Panc1 (cell line): ENCODE data around the gene SRSF9. TPM values are rescaled to one million over a fixed set of nuclear protein-coding genes. Genes with fewer than 3 reads are reported as not detected.
A peak's percentile ranks its signal among the peaks of the same experiment; 100 is the strongest.

ENCODE experiments used
- ATAC-seq: fragments of 200-7000 bp; cut with Tn5 transposase; 2 replicates; pipeline ENCODE4 v1.9.1; 2020; ENCODE audit warnings: mild to moderate bottlenecking, moderate library complexity
- BruUV-seq: library from RNA; stranded (reverse); fragments of 400-500 nt; replicated peaks from 2 replicates; lab custom pipeline; 2021; lab: Mats Ljungman, UMichigan
- CTCF ChIA-PET: fragments of 300-600 bp; sonication (Branson Sonifier 250); formaldehyde crosslinking; loops from one replicate; lab custom pipeline; 2022; ENCODE audit warnings: antibody characterized with exemption; lab: Charles Lee
- POLR2A ChIA-PET: fragments of 300-600 bp; sonication (Branson Sonifier 250); formaldehyde crosslinking; loops from one replicate; lab custom pipeline; 2022; ENCODE audit warnings: antibody characterized with exemption; lab: Charles Lee
- DNase-seq: peaks from one replicate; pipeline ENCODE4 v3.0.0-alpha.2; 2010; ENCODE audit warnings: low read depth, low spot score
- H3K27ac ChIP-seq: 2 replicates; pipeline ENCODE4 v1.5.1; 2011; ENCODE audit warnings: mild to moderate bottlenecking, low read length, inconsistent platforms
- H3K27me3 ChIP-seq: fragments of 200-500 bp; sonication (Bioruptor generic); 2 replicates; pipeline ENCODE4 v1.6.0; 2014; ENCODE audit warnings: low read length, inconsistent platforms; ENCODE audit not compliant: control insufficient read depth, insufficient read depth
- H3K36me3 ChIP-seq: fragments of 200-500 bp; sonication (Bioruptor generic); 2 replicates; pipeline ENCODE4 v1.5.1; 2014; ENCODE audit warnings: inconsistent platforms, mild to moderate bottlenecking, low read length, moderate library complexity; ENCODE audit not compliant: control insufficient read depth, insufficient read depth
- H3K4me1 ChIP-seq: 2 replicates; pipeline ENCODE4 v1.5.1; 2011; ENCODE audit warnings: inconsistent platforms, mild to moderate bottlenecking, low read length, moderate library complexity; ENCODE audit not compliant: control insufficient read depth, insufficient read depth
- H3K4me3 ChIP-seq, 2 experiments: 2 replicates each; pipeline ENCODE4 v1.5.1; 2011 to 2012; ENCODE audit warnings: low read depth in 2 of 2, low read length in 2 of 2, mild to moderate bottlenecking in 2 of 2, inconsistent platforms in 1 of 2, moderate library complexity in 1 of 2
- H3K9me3 ChIP-seq: fragments of 200-500 bp; sonication (Bioruptor generic); 2 replicates; pipeline ENCODE4 v1.5.1; 2014; ENCODE audit warnings: low read depth, mild to moderate bottlenecking, inconsistent platforms, low read length, moderate library complexity; ENCODE audit not compliant: control insufficient read depth, insufficient read depth
- CTCF ChIP-seq: fragments of 450-650 bp; IDR thresholded peaks from 2 replicates; pipeline ENCODE4 v1.5.1; 2017; ENCODE audit warnings: mild to moderate bottlenecking
- POLR2AphosphoS5 ChIP-seq: IDR thresholded peaks from 2 replicates; pipeline ENCODE4 v1.6.1; 2012; ENCODE audit warnings: mild to moderate bottlenecking, low read depth, low read length, moderate library complexity
- REST ChIP-seq, 2 experiments: IDR thresholded peaks; 2 replicates each; pipeline ENCODE4 v1.6.1; 2011 to 2012; ENCODE audit warnings: low read depth in 2 of 2, control low read depth in 1 of 2, low read length in 1 of 2, mild to moderate bottlenecking in 1 of 2, moderate library complexity in 1 of 2; ENCODE audit not compliant: insufficient read depth in 1 of 2
- SIN3A ChIP-seq: IDR thresholded peaks from 2 replicates; pipeline ENCODE4 v1.6.1; 2012; ENCODE audit warnings: low read depth, mild to moderate bottlenecking, low read length, moderate library complexity, borderline replicate concordance; ENCODE audit not compliant: insufficient read depth
- TCF7L2 ChIP-seq: IDR thresholded peaks from 2 replicates; pipeline ENCODE4 v1.6.1; 2011; ENCODE audit warnings: mild to moderate bottlenecking, low read depth, low read length, inconsistent platforms
- in situ Hi-C: cut with HindIII; loops from 2 replicates; pipeline ENCODE4 v1.10.0; 2016; ENCODE audit warnings: low sequenced_read_pairs, low pct_unique_long_range_greater_than_20kb
- intact Hi-C: fragments of 100-400 bp; cut with micrococcal nuclease; formaldehyde crosslinking; loops from one replicate; pipeline ENCODE4 v1.10.0; 2022; ENCODE audit not compliant: unreplicated experiment
- total RNA-seq: library from RNA; stranded (reverse); gene quantifications from one replicate; pipeline ENCODE4 v1.2.1, GENCODE V29; 2021; ENCODE audit not compliant: unreplicated experiment

SRSF9 gene
- total RNA-seq, 1 experiment from 2014 or later = 269 TPM

GRCh38 chr12:120495731-120496412 is 26.3 kb upstream of the SRSF9 start, which contains the start of gene DYNLL1:
TSS of gene DYNLL1 (plus strand) at chr12:120496113. CDS start at chr12:120496422, 309 bp downstream.
- Histone ChIP-seq H3K36me3 (peaks cover 19% of the 10 kb centered on the region), H3K27me3 (no peaks in the 10 kb centered on the region), H3K4me1 (peaks cover 21% of the 10 kb centered on the region), H3K27ac (peak within 1 kb of the TSS; percentile 96), H3K4me3 (peak within 1 kb of the TSS; percentile 73 to 99), H3K9me3 (no peaks in the 10 kb centered on the region)
- TF ChIP-seq POLR2AphosphoS5 = peak; percentile 97
- TF ChIP-seq SIN3A = peak; percentile 99
- no peak for TF ChIP-seq CTCF
- BruUV-seq = no TSS peak
- ChIA-PET CTCF (no interaction called here), POLR2A (interaction anchor here (0.6 kb wide), 1 partner anchor 90 kb away, joined by 9 read pairs; no protein-coding TSS in a partner anchor)
- intact Hi-C loops = no loop called here
- in situ Hi-C loops = no loop called here
- peak; percentile 98 for ATAC-seq
- peak; percentile 83 for DNase-seq

GRCh38 chr12:120495186-120495730 is 25.7 kb upstream of the SRSF9 start:
- ChIA-PET POLR2A (interaction anchor here (0.6 to 0.8 kb wide), 2 partner anchors 34 to 701 kb away, joined by 3 to 4 read pairs; partner anchors contain the start of gene COQ5), CTCF (no interaction called here)
- Histone ChIP-seq H3K9me3 (no peaks in the 10 kb centered on the region), H3K27ac (peak overlapping the region; percentile 96), H3K27me3 (no peaks in the 10 kb centered on the region), H3K36me3 (peaks cover 19% of the 10 kb centered on the region), H3K4me1 (peaks cover 21% of the 10 kb centered on the region), H3K4me3 (peak overlapping the region; percentile 73 to 99)
- intact Hi-C loops = no loop called here
- BruUV-seq = no TSS peak
- no peak for DNase-seq
- ATAC-seq = peak; percentile 19; the same call in 1 of the 2 replicates
- in situ Hi-C loops = no loop called here
- no peak for TF ChIP-seq POLR2AphosphoS5
- TF ChIP-seq CTCF = no peak
- no peak for TF ChIP-seq TCF7L2
- no peak for TF ChIP-seq REST (IDR thresholded peaks at IDR 0.05; ENCODE audit: insufficient read depth in 1 of 2, low read depth in 2 of 2, low read length in 1 of 2)
- no peak for TF ChIP-seq SIN3A
